GM18867 (cell line): ENCODE measurements around the gene R3HCC1L.
"Not testable (repeated sequence)": the region's sequence is repeated elsewhere in the genome, so short reads cannot be mapped to it uniquely, and the experiment has no call there.

Source experiments
- ATAC-seq: cut with Tn5 transposase; IDR thresholded peaks from one replicate; pipeline ENCODE4 v1.9.1; 2021; ENCODE audit warnings: mild to moderate bottlenecking, moderate library complexity; ENCODE audit not compliant: unreplicated experiment

R3HCC1L gene

GRCh38 chr10:98226508-98227144 lies 92.2 kb downstream of the R3HCC1L start:
- ATAC-seq, result no peak

- ATAC-seq, result not testable (repeated sequence)
These were observed 93.3 kb downstream of the R3HCC1L start for GRCh38 chr10:98227713-98228112.

- ATAC-seq, result not testable (repeated sequence)
These were observed 93.8 kb downstream of the R3HCC1L start for GRCh38 chr10:98228266-98228665.

- ATAC-seq, result no peak
These were observed 97.0 kb downstream of the R3HCC1L start for GRCh38 chr10:98231417-98231816.

GRCh38 chr10:98235846-98236245 lies 101.4 kb downstream of the R3HCC1L start:
- ATAC-seq, result no peak

- no peak for ATAC-seq
These were observed 102.4 kb downstream of the R3HCC1L start for GRCh38 chr10:98236862-98237261.

- ATAC-seq, result no peak
These were observed 103.9 kb downstream of the R3HCC1L start for GRCh38 chr10:98238391-98238790.

- no peak for ATAC-seq
These were observed 106.1 kb downstream of the R3HCC1L start for GRCh38 chr10:98240524-98240923.

- ATAC-seq, result no peak
These were observed 108.4 kb downstream of the R3HCC1L start for GRCh38 chr10:98242823-98243222.

DNA sequence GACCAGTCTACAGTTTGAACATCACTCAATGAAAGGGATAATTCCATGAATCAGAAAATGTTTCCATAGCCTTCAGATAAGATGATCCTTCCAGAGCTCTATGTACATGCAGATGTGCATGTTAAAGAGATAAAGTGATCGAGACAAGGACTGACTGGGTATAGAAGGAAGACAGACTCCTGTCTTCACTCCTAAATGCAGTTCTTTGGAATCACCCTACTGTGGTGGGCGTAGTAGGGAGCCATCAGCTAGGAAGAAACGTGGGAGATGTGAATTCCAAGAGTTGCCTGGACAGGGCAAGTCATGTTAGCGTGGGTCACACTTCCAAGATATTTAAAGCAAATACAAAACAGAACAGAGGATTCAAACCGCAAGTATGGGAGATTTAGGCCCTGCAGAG lies 109.7 kb downstream of the R3HCC1L start:
- no peak for ATAC-seq

GRCh38 chr10:98244586-98244985 lies 110.1 kb downstream of the R3HCC1L start:
- no peak for ATAC-seq

DNA sequence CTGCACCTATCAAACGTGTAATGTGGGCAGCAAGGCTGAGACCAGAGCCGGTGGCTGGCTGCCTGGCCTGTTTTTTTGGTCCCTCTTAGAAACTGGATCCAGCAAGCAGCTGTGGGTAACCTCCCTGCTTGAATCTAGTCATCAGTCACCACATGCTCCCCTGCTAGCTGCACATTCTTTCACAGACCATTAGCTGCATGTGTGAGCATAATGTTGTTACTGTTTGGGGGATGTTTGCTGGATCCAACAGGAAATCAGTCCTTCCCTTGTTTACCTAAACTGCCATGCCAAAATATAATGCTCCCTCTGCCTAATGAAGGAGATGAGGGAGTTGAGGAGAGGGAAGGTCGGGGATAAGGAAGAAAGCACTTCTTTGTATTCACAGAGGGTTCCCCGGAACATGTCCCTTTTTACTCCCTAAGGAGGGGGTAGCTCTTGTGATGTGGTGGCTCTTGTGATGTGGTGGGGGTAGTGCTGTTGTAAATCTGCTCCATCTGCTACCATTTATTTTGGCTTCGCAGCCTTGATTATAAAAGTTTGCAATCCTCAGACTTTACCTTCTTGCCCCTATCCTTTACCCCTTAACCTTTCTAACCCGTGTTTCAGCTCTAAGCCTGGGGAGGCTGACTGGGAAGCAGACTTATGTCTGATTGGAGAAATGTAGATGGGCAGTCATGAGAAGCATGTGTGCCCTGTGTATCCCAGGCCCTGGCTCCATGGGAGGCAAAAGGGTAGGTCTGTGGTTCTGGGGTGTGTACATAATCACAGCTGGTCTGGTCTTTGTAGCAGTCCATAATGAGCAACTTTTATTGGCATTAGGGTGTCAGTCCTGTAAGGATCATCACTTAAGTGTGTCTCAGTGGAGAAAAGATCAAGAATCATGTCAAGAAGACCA lies 112.7 kb downstream of the R3HCC1L start:
- ATAC-seq, result no peak

DNA sequence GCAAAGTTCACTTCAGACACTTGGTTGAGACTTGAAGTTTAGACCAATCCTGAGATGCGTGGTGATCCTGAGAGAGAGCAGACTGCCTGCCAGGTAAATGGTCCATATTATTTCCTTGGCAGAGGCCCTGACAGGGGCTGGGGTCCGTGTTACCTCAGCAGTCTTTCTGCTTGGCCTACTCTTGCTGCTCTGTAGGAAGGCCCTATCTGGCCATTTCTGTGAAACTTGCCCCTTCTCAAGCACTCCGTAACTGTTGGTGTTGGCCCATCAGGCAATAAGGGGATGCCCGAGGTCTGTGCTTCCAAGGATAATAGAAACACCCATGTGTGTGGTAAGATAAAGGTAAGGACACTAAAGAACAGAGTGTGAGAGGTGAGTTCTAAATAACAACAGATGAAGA lies 113.6 kb downstream of the R3HCC1L start:
- no peak for ATAC-seq

- no peak for ATAC-seq
These were observed 114.7 kb downstream of the R3HCC1L start for GRCh38 chr10:98249134-98249533.

- ATAC-seq, result no peak
These were observed 116.9 kb downstream of the R3HCC1L start for GRCh38 chr10:98251399-98251798.

GRCh38 chr10:98252464-98252863 lies 118.0 kb downstream of the R3HCC1L start:
- no peak for ATAC-seq

DNA sequence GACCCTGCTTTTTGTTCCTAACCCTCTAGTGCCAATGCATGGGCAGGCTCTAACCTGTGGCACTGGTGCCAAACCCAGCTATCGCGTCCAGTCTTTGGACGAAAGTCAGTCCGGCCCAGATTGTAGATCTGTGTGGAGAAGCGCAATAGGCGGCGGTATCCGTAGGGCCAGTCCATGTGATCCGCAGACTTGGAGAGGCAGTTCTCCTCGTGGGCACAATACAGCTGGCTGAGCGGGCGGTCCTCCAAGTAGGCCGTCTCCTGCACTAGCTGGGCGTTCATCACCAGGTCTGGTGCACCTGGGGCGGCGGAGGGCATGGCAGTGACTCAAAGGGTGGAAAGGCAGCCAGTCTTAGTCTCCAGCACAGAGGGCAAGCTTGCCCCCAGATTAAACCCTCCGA lies 119.0 kb downstream of the R3HCC1L start:
- ATAC-seq, result no peak

DNA sequence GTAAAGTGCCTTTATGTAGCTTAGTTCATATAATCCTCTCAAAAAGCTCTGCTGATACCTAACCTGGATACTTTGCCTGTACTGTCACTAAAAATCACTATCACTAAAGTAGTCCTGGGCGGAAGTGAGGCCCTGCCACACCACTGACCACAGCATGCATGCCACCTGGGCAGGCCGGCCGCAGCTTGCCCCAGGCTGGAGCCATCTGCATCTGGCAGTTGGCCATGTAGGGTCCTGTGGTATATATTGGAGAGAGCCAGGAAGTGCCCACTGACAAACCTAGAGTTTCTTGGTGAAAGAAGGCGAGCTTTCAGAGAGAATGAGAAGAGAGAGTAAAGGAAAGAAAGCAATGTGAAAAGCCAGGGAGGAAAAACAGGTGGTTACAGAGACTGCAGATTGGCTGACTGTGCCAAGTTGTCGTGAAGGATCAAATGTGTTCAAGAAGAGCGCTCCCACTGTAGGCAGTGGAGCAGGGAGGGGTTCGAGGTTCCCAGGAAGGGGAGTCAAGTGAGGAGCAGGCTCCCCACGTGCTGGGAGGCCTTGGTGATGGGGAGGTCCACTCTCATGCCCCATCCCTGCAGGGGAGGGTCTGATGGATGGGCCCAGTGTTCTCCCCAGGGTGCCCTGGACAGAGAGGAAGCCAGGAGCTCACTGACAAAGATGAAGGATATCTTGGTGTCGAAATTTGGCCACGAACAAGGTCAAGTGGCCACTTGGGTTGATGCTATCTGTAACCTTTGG lies 119.9 kb downstream of the R3HCC1L start:
- no peak for ATAC-seq

DNA sequence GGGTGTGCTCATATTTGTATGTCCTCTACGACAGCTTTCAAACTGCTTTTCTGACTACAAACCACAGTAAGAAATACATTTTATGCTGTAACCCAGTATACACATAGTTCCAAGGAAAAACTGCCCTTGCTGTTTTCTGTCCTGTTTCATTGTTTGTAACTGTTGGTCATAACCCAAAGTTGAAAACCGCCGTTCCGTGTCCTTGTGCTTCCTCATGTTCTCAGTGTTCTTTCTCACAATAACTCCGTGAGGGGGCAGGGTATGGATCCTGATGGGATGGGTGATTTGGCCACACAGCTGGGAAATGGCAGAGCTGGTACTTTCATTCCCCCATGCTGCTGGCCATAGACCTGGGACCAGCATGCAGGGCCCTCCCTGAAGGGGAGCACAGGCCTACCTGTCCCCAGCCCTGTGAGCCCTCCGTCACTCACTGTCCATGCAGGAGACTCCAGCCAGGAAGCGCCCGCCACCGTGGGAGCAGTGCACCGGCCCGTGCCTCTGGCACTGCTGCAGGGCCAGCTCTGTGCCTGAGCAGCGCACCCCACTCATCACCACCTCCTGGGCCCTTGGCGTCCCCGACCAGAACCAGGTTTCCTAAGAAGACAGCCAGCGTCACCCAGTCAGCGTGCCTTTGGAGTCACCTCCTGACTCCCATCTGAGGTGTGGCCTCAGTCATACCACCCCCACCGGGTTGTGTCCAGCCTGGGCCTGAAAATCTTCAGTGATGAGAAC lies 120.9 kb downstream of the R3HCC1L start:
- ATAC-seq, result no peak

GRCh38 chr10:98256692-98257091 lies 122.2 kb downstream of the R3HCC1L start:
- no peak for ATAC-seq

GRCh38 chr10:98257198-98257597 lies 122.7 kb downstream of the R3HCC1L start:
- ATAC-seq, result no peak
